ENCODE data around the gene MVD.

- no peak for TF ChIP-seq CTCF (conservative IDR thresholded peaks at IDR 0.05; ENCODE audit: low read depth, low read length)
- no peak for TF ChIP-seq EZH2 (IDR thresholded peaks at IDR 0.05; ENCODE audit: low read length, unreplicated experiment)
- TF ChIP-seq EZH2phosphoT487 (IDR thresholded peaks at IDR 0.05; ENCODE audit: borderline replicate concordance, low read length) = no peak
These were observed 9.1 kb downstream of the MVD start for GRCh38 chr16:88653596-88654362.
